OCI-LY7 (cell line): ENCODE measurements around the gene RPL38.

ENCODE experiments used
- CTCF ChIP-seq: fragments of 200-600 bp; sonication (generic); conservative IDR thresholded peaks from 2 replicates; pipeline ENCODE4 v1.5.1; 2014; ENCODE audit warnings: mild to moderate bottlenecking, antibody characterized with exemption, low read length, moderate library complexity, mixed read lengths
- EZH2phosphoT487 ChIP-seq: fragments of 200-600 bp; sonication (generic); IDR thresholded peaks from 2 replicates; pipeline ENCODE4 v1.6.1; 2018; ENCODE audit warnings: low read depth, borderline replicate concordance, mild to moderate bottlenecking, mixed run types, antibody characterized with exemption, low read length, moderate library complexity, mixed read lengths

- no peak for TF ChIP-seq CTCF
- no peak for TF ChIP-seq EZH2phosphoT487
Measured at GRCh38 chr17:74253036-74253435, 49.6 kb downstream of the RPL38 start.
